Measurements from ENCODE around the gene NRARP. TPM values are rescaled to one million over a fixed set of nuclear protein-coding genes. Genes with fewer than 3 reads are reported as not detected.

Gene NRARP
- total and polyA plus RNA-seq, 4 donors, result 2.1 to 10.8 (median 5.8) TPM

DNA sequence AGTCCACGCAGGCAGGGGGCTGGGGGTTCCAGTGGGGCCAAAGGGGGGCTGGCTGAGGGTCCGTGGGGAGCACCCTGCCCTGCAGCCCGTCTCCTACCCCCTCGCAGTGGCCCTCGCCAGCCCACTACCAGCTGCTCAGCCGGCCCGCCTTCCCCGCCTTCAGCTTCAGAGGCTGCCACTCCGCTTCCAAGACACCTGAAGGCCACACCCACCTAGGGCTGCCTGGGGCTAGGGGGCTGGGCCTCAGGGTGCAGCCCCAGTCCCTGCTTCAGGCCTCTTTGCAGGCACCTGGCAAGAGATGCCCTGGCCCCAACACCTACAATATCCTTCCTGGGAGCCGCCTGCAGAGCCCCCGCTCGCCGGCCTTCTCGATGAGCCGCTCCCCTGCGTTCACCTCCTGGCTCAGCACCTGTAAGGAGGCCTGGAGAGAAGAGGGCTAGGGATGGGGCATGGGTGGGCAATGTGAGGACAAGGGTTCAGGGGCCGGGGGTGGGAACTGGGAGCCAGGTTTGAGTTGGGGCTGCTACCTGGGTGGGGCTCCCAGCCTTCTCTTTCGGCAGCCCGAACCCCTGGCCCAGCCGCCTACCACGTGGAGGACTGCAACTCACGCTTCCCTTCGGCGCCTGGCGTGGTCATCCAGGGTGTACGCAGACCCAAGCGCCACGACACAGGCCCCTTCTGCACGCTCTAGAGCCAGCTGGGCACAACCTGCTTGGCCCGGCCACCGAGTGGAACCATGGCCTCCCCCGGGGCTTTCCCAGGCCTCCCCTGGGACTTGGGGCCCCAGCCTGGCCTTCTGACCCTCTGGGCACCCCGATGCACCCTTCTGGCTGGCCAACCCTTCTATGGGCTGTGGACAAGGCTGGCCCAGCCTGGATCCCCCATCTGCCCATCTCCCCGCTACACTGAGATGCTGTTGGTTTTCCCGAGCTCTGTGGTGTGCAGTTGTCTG lies 49.2 kb downstream of the NRARP start:
- DNase-seq (peak in 1 of 3 donors; percentile 43), ATAC-seq (ENCODE audit: insufficient read depth, low FRiP score) (no peak)
- H3K27ac ChIP-seq (ENCODE audit: low read depth in 1 of 2, low read length in 1 of 2), result no peak overlapping the region
- 86 to 94% methylated on average over 31 to 35 of the region's 35 CpGs for WGBS, 2 donors
- H3K9me3 ChIP-seq (ENCODE audit: control insufficient read depth in 4 of 4, insufficient read depth in 3 of 4, low read length in 3 of 4), result no peaks in the 10 kb centered on the region
- TF ChIP-seq, protein P1, sequence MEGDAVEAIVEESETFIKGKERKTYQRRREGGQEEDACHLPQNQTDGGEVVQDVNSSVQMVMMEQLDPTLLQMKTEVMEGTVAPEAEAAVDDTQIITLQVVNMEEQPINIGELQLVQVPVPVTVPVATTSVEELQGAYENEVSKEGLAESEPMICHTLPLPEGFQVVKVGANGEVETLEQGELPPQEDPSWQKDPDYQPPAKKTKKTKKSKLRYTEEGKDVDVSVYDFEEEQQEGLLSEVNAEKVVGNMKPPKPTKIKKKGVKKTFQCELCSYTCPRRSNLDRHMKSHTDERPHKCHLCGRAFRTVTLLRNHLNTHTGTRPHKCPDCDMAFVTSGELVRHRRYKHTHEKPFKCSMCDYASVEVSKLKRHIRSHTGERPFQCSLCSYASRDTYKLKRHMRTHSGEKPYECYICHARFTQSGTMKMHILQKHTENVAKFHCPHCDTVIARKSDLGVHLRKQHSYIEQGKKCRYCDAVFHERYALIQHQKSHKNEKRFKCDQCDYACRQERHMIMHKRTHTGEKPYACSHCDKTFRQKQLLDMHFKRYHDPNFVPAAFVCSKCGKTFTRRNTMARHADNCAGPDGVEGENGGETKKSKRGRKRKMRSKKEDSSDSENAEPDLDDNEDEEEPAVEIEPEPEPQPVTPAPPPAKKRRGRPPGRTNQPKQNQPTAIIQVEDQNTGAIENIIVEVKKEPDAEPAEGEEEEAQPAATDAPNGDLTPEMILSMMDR (IDR thresholded peaks at IDR 0.05; ENCODE audit: control extremely low read depth, extremely low read depth), result no peak
- H3K4me3 ChIP-seq, result no peak overlapping the region
- H3K4me1 ChIP-seq (ENCODE audit: control insufficient read depth in 5 of 5, insufficient read depth in 5 of 5, low read length in 5 of 5), result peaks cover 0 to 24% (median 12%) of the 10 kb centered on the region in 5 donors
- no peaks in the 10 kb centered on the region for H3K27me3 ChIP-seq (ENCODE audit: control insufficient read depth in 3 of 3, insufficient read depth in 3 of 3, low read length in 2 of 3)
- H3K36me3 ChIP-seq (ENCODE audit: control insufficient read depth in 4 of 4, insufficient read depth in 4 of 4, low read length in 4 of 4), result peaks cover 0 to 10% (median 6%) of the 10 kb centered on the region in 4 donors
- H3K9ac ChIP-seq (ENCODE audit: insufficient read depth in 1 of 2, low read length in 2 of 2), result no peak overlapping the region

DNA sequence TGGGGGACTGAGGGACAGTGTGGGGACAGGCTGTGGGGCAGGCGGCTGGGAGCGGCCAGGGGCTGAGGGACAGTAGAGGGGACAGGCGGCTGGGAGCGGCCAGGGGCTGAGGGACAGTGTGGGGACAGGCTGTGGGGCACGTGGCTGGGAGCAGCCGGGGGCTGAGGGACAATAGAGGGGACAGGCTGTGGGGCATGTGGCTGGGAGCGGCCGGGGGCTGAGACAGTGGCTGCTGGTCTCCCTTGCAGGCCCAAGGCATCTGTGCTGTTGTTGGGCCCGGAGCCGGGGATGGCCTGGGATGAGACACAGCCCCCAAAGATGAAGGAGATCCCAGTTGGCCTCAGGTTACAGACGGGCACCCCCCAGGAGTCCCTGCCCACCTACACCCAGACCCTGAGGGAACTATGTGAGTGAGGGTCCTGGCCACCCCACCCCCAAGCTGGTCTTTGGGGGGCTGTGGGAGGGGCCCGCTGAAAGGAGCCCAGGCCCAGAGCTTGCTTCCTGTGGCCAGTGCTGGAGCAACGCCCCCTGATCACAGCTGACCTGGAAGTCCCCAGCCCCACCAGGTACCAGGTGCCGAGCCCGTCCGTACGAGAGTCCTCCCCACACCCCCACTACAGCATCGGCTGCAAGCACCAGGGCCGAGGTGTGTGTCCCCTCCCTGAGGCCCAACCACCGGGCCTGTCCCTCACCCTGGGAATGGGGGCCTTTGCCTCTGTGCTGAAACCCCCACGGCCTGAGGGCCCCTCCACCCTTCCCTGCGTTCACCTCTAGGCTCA lies 50.4 kb downstream of the NRARP start:
- Histone ChIP-seq H3K27ac (ENCODE audit: low read depth in 1 of 2, low read length in 1 of 2) (no peak overlapping the region), H3K27me3 (ENCODE audit: control insufficient read depth in 3 of 3, insufficient read depth in 3 of 3, low read length in 2 of 3) (no peaks in the 10 kb centered on the region), H3K9ac (ENCODE audit: insufficient read depth in 1 of 2, low read length in 2 of 2) (no peak overlapping the region), H3K9me3 (ENCODE audit: control insufficient read depth in 4 of 4, insufficient read depth in 3 of 4, low read length in 3 of 4) (no peaks in the 10 kb centered on the region), H3K4me3 (no peak overlapping the region), H3K36me3 (ENCODE audit: control insufficient read depth in 4 of 4, insufficient read depth in 4 of 4, low read length in 4 of 4) (peaks cover 0 to 7% (median 3%) of the 10 kb centered on the region in 4 donors), H3K4me1 (ENCODE audit: control insufficient read depth in 5 of 5, insufficient read depth in 5 of 5, low read length in 5 of 5) (peaks cover 0 to 30% (median 10%) of the 10 kb centered on the region in 5 donors)
- TF ChIP-seq, protein P1 (IDR thresholded peaks at IDR 0.05; ENCODE audit: control extremely low read depth, extremely low read depth), result no peak
- WGBS, 2 donors, result 91 to 94% methylated on average over 22 of the region's 22 CpGs
- ATAC-seq (ENCODE audit: insufficient read depth, low FRiP score), result no peak
- DNase-seq, result no peak

DNA sequence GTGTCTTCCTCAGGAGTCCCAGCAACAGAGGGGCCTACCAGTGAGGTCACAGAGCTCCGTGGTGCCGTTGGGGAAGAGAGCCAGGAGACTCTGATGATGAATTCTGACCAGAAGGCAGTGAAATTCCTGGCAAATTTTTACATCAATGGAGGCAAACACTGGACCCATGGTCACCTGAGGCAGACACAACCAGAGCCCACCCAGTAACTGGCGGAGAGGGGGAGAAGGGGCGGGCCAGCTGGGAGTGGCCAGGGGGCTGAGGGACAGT lies 50.9 kb downstream of the NRARP start, which contains the start of gene STPG3:
Gene STPG3, plus strand, starts transcription at position 93 of the 268 bp plus-strand sequence. Its CDS starts 1 bp downstream, at position 94.
- WGBS, 2 donors, result 79 to 87% methylated on average over 4 of the region's 4 CpGs
- no peak for ATAC-seq (ENCODE audit: insufficient read depth, low FRiP score)

More for the DNA sequence above, 50.9 kb downstream of the NRARP start, which contains the start of gene STPG3:
- H3K27me3 ChIP-seq (ENCODE audit: control insufficient read depth in 3 of 3, insufficient read depth in 3 of 3, low read length in 2 of 3), result no peaks in the 10 kb centered on the region
- H3K27ac ChIP-seq (ENCODE audit: low read depth in 1 of 2, low read length in 1 of 2), result no peak within 1 kb of the TSS
- TF ChIP-seq, protein P1 (IDR thresholded peaks at IDR 0.05; ENCODE audit: control extremely low read depth, extremely low read depth), result no peak
- no peak for DNase-seq
- H3K4me1 ChIP-seq (ENCODE audit: control insufficient read depth in 5 of 5, insufficient read depth in 5 of 5, low read length in 5 of 5), result peaks cover 0 to 24% (median 4%) of the 10 kb centered on the region in 5 donors
- H3K4me3 ChIP-seq, result no peak within 1 kb of the TSS
- peaks cover 0 to 2% (median under 1%) of the 10 kb centered on the region in 4 donors for H3K36me3 ChIP-seq (ENCODE audit: control insufficient read depth in 4 of 4, insufficient read depth in 4 of 4, low read length in 4 of 4)
- H3K9me3 ChIP-seq (ENCODE audit: control insufficient read depth in 4 of 4, insufficient read depth in 3 of 4, low read length in 3 of 4), result no peaks in the 10 kb centered on the region
- no peak within 1 kb of the TSS for H3K9ac ChIP-seq (ENCODE audit: insufficient read depth in 1 of 2, low read length in 2 of 2)
